Urinary bladder (tissue), 4 donors: ENCODE measurements around the gene TPST1. TPM values are rescaled to one million over a fixed set of nuclear protein-coding genes. Genes with fewer than 3 reads are reported as not detected.
A peak's percentile ranks its signal among the peaks of the same experiment; 100 is the strongest.

ENCODE experiments used
- DNase-seq: peaks from one replicate; pipeline ENCODE4 v3.0.0-alpha.2; 2015; ENCODE audit errors: extremely low spot score
- H3K27ac ChIP-seq: one replicate; pipeline ENCODE4 v1.5.1; 2013; ENCODE audit warnings: low read depth, mild to moderate bottlenecking, moderate library complexity
- H3K36me3 ChIP-seq: one replicate; pipeline ENCODE4 v1.6.1; 2013; ENCODE audit warnings: mild to moderate bottlenecking, moderate library complexity; ENCODE audit not compliant: insufficient read depth
- H3K4me1 ChIP-seq: one replicate; pipeline ENCODE4 v1.6.1; 2013; ENCODE audit warnings: mild to moderate bottlenecking, moderate library complexity; ENCODE audit not compliant: insufficient read depth
- H3K4me3 ChIP-seq: one replicate; pipeline ENCODE4 v1.5.1; 2013; ENCODE audit warnings: low read depth, low read length
- WGBS: extraction: QIAGEN DNeasy Blood & Tissue Kit; methylation state at CpG from one replicate; pipeline ENCODE4 v1.1.7; 2013; 5-methylcytosine and 5-hydroxymethylcytosine counted together
- polyA plus RNA-seq: library from polyadenylated mRNA; stranded (reverse); fragments of 200-250 nt; gene quantifications from one replicate; pipeline ENCODE4 v1.2.3, GENCODE V29; 2013
- total RNA-seq: library from RNA; depleted of rRNA; stranded (reverse); fragments of >200 nt; gene quantifications from one replicate; pipeline ENCODE4 v1.2.3, GENCODE V29; 2014
- donor health status: healthy with polysubstance abuse.
- donor health status: healthy.

Gene TPST1
- total and polyA plus RNA-seq, 2 donors: 72.8 to 172 TPM

DNA sequence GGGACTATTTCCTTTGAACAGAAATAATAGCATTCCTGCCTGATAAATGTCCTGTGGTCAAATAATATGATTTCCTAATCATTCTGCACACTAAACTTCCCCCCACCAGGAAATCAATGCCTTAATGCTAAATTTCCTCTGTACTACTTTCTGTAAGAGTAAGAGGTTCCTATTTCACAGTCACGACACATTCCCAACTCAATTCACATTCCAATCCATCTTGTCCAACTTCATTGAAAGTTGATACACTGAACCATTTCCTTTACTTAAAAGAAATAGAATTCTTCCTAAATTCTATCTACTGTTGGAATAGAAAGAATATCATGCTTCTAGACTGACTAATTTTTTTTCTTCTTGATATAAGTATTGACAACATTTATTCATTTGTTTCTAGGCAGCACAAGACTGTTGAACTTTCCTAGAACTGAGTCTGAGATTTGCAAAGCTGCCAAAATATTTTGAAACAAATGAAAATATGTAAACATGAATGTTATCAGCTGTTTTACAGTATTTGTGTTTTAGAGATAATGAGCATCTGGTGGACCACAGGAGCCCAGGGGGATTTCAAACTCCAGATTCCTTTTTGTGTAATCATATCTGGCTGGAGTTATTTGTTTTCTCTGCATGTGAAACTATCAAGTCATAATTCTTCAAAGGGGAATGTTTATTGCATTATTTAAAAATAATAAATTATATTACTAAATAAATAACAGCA lies 121.5 kb downstream of the TPST1 start:
- DNase-seq: peak; percentile 20
- H3K4me1 ChIP-seq: no peaks in the 10 kb centered on the region
- H3K4me3 ChIP-seq: no peak overlapping the region
- WGBS: 32% methylated on average over 1 of the region's 1 CpG
- no peak overlapping the region for H3K27ac ChIP-seq
- no peaks in the 10 kb centered on the region for H3K36me3 ChIP-seq

DNA sequence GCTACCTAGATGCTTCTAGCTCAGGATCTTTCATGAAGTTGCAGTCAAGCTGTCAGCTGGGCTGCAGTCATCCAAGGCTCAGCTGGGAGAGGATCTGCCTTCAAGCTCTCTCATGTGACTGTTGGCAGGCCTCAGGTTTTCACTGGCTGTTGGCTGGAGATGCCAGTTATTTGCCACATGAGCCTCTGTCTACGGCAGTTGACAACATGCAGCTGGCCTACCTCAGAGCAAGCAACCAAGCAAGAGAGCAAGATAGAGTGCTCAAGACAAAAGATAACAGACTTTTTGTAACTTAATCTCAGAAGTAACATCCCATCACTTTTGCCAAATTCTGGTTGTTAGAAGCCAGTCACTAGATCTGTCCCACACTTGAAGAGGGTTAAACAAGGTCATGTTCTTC lies 125.8 kb downstream of the TPST1 start:
- Histone ChIP-seq H3K27ac (no peak overlapping the region), H3K4me3 (no peak overlapping the region), H3K36me3 (no peaks in the 10 kb centered on the region), H3K4me1 (no peaks in the 10 kb centered on the region)
- DNase-seq: no peak
- WGBS: 29% methylated on average over 1 of the region's 1 CpG

DNA sequence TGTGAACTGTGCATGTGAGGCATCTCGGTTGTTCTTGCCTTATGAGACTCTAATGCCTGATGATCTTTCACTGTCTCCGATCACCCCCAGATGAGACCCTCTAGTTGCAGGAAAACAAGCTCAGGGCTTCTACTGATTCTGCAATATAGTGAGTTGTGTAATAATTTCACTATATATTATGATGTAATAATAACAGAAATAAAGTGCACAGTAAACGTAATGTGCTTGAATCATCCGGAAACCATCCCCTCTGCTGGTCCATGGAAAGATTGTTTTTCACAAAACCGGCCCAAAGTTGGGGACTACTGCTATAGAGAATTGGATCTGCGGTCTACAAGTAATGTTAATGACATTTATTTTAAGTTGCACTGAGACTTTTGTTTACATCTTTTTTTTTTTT lies 126.7 kb downstream of the TPST1 start:
- no peaks in the 10 kb centered on the region for H3K4me1 ChIP-seq
- no peak overlapping the region for H3K27ac ChIP-seq
- H3K4me3 ChIP-seq: no peak overlapping the region
- no peaks in the 10 kb centered on the region for H3K36me3 ChIP-seq
- no peak for DNase-seq
- WGBS: 77% methylated on average over 6 of the region's 6 CpGs

DNA sequence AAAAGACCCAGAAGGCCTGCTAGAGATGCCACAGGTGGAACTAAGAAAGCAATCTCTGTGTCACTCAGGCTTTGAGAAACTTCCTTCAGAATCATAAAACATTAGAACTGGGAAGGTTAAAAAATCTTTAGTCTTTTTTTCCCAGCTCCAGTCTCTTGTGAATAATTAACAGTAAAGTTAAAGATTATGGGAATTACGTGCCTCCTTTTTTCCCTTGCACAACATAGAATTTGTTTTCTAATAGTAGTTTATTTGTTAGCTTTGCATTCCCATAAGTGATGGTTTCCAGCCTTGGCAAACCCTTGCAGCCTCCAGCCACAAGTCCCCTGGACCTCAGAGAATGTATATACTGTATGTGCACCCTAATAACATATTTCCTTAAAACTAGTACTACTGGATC lies 128.3 kb downstream of the TPST1 start:
- Histone ChIP-seq H3K4me3 (no peak overlapping the region), H3K4me1 (no peaks in the 10 kb centered on the region), H3K27ac (no peak overlapping the region), H3K36me3 (no peaks in the 10 kb centered on the region)
- no peak for DNase-seq
- WGBS: 77% methylated on average over 1 of the region's 1 CpG

DNA sequence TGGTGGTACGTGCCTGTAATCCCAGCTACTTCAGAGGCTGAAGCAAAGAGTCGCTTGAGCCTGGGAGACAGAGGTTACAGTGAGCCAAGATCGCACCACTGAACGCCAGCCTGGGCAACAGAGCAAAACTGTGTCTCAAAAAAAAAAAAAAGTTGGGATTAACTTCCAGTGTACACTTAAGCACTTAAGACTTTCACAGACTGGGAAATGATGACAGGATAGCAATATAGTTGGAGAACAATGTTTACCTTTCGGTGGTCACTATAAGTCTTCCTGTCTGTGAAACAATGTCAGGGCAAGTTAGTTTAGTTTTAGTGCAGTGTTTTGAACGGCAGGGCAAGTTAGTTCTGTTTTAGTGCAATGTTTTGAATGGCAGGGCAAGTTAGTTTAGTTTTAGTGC lies 130.2 kb downstream of the TPST1 start:
- 53% methylated on average over 6 of the region's 6 CpGs for WGBS
- no peak for DNase-seq
- no peak overlapping the region for H3K27ac ChIP-seq
- H3K36me3 ChIP-seq: no peaks in the 10 kb centered on the region
- no peak overlapping the region for H3K4me3 ChIP-seq
- no peaks in the 10 kb centered on the region for H3K4me1 ChIP-seq

DNA sequence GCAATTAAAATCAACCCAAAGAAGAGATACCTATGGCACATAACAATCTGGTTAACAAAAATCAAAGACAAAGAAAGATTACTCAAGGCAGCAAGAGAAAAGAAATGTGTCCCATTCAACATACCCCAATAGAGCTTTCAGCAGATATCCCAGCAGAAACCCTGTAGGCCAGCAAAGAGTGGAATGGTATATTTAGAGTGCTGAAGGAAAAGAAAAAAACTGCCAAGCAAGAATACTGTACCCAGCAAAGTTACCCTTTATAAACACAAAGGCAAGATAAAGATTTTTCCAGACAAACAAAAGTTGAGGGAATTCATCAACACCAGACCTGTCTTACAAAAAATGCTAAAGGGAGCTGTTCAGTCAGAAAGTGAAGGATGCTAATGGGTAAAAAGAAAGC lies 131.6 kb downstream of the TPST1 start:
- Histone ChIP-seq H3K4me1 (no peaks in the 10 kb centered on the region), H3K36me3 (no peaks in the 10 kb centered on the region), H3K27ac (no peak overlapping the region), H3K4me3 (no peak overlapping the region)
- DNase-seq: no peak

DNA sequence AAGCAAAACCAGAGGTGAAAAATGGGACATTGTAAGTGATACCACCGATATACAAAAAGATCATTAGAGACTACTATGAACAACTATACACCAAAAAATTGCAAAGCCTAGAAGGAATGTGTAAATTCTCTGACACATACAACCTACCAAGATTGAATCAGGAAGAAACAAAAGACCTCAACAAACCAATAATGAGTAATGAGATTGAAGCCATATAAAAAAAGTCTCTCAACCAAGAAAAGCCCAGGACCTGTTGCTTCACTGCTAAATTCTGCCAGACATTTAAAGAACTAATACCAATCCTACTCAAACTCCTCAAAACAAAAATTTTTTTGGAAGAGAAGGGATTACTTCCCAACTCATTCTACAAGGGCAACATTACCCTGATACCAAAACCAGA lies 134.0 kb downstream of the TPST1 start:
- Histone ChIP-seq H3K36me3 (no peaks in the 10 kb centered on the region), H3K4me3 (no peak overlapping the region), H3K27ac (no peak overlapping the region), H3K4me1 (no peaks in the 10 kb centered on the region)
- DNase-seq: no peak
- 100% methylated on average over 1 of the region's 1 CpG for WGBS

DNA sequence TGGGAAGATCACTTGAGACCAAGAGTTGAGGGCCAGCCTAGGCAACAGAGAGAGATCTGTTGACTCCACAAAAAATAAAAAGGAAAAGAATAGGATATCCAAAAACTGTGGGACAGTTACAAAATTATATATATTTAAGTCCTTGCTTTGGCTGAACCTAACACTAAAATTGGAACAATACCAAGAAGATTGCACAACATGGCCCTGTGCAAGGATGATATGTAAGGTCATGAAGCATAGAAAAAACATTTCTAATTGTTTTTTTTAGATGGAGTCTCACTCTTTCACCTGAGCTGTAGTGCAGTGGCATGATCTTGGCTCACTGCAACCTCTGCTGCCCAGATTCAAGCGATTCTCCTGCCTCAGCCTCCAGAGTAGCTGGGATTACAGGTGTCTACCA lies 139.0 kb downstream of the TPST1 start:
- Histone ChIP-seq H3K4me3 (no peak overlapping the region), H3K27ac (no peak overlapping the region), H3K36me3 (no peaks in the 10 kb centered on the region), H3K4me1 (no peaks in the 10 kb centered on the region)
- no peak for DNase-seq
- WGBS: 98% methylated on average over 1 of the region's 1 CpG

DNA sequence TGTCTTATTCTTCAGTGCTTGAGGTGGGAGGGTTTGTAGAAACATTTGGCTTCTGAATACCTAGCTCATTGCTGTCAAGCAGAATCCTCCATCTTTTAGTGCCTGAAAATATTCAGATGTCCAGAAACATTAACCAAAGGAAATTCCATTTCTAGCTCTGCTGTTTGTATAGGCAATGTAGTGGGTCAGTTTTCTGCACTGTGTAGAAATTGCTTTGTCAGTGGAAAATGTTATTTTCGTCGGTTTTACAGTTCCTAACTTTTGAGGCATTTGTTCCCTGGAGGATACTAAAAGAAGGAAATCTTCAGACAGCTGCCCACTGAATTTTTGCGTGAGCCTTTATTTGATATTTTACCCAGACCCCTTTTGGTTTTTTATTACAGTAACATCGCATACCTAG lies 143.4 kb downstream of the TPST1 start:
- Histone ChIP-seq H3K4me1 (peaks cover 2% of the 10 kb centered on the region), H3K27ac (no peak overlapping the region), H3K4me3 (no peak overlapping the region), H3K36me3 (no peaks in the 10 kb centered on the region)
- WGBS: 24% methylated on average over 4 of the region's 4 CpGs
- no peak for DNase-seq

DNA sequence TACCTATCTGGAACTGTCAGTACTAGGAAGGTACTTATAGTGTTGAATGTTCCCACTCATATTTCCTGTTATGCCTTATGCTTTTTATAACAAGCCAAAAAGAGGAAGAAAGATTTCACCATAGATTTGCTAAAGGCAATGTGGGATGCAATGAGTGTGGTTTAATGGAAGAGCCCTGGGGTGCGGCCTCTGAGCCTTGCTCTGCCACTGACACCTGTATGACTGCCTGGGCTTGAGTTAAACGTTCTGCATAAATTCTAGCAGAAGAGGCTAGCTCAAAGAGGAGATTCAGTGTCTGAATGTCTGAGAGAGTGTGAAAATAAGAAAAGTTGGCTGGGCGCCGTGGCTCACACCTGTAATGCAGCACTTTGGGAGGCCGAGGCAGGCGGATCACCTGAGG lies 143.8 kb downstream of the TPST1 start:
- 82% methylated on average over 6 of the region's 6 CpGs for WGBS
- Histone ChIP-seq H3K4me3 (no peak overlapping the region), H3K4me1 (peaks cover 2% of the 10 kb centered on the region), H3K36me3 (no peaks in the 10 kb centered on the region), H3K27ac (no peak overlapping the region)
- no peak for DNase-seq

DNA sequence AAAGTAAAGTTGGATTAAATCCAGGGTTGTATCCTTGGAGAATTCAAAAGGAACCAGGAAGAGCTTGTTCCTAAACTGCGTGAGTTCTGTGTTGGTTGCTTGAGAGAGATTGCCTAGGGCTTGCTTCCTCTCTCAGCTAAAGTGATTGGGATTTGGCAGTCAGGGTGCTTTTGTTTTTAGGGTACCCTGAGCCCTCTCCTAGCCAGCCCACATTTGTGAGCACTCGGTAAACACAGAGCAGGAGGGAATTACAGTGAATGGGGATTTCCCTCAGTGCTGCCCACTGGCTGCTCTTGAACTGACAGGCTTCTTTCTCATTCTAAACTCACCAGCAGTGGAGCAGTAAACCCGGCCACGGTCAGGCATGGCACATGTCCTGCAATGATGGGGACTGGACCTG lies 146.9 kb downstream of the TPST1 start:
- Histone ChIP-seq H3K27ac (no peak overlapping the region), H3K4me3 (no peak overlapping the region), H3K36me3 (no peaks in the 10 kb centered on the region), H3K4me1 (peaks cover 2% of the 10 kb centered on the region)
- no peak for DNase-seq
- WGBS: 26% methylated on average over 4 of the region's 4 CpGs

DNA sequence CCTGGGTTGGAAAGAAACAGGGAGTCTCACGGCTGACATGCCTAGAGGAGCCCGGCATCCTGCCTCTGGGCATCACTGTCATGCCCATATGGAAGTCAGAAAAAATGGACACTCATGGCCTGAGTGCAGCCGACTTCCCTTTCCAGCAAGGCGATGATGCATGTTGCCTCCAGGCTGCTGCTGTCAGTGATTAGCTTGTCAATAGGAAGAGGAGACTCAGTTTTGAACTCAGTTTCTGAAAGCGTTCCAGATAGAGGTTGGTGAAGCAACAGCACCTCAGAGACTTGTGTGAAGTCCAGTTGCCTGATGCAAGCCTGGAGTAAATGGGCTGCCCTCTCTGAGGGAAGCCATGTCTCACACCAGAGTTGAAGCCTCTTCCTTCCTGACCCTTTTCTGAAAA lies 148.4 kb downstream of the TPST1 start:
- DNase-seq: no peak
- no peaks in the 10 kb centered on the region for H3K36me3 ChIP-seq

DNA sequence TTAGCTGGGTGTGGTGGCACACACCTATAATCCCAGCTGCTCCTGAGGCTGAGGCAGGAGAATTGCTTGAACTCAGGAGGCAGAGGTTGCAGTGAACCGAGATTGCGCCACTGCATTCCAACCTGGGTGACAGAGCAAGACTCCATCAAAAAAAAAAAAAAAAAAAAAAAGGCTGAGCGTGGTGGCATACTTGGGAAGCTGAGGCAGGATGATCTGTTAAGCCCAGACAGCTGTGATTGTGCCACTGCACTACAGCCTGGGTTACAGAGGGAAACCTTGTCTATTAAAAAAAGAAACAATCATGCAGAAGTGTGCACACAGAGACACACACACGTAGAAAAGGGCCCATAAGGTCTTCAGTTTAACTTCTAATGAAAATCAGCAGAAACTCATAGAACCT lies 150.6 kb downstream of the TPST1 start:
- WGBS: 86% methylated on average over 4 of the region's 4 CpGs
- H3K4me1 ChIP-seq: peaks cover 2% of the 10 kb centered on the region
- DNase-seq: no peak
- no peak overlapping the region for H3K4me3 ChIP-seq
- H3K27ac ChIP-seq: no peak overlapping the region
- H3K36me3 ChIP-seq: no peaks in the 10 kb centered on the region

More for the DNA sequence above, 148.4 kb downstream of the TPST1 start:
- Histone ChIP-seq H3K4me3 (no peak overlapping the region), H3K4me1 (peaks cover 2% of the 10 kb centered on the region), H3K27ac (no peak overlapping the region)
- WGBS: 89% methylated on average over 5 of the region's 5 CpGs

DNA sequence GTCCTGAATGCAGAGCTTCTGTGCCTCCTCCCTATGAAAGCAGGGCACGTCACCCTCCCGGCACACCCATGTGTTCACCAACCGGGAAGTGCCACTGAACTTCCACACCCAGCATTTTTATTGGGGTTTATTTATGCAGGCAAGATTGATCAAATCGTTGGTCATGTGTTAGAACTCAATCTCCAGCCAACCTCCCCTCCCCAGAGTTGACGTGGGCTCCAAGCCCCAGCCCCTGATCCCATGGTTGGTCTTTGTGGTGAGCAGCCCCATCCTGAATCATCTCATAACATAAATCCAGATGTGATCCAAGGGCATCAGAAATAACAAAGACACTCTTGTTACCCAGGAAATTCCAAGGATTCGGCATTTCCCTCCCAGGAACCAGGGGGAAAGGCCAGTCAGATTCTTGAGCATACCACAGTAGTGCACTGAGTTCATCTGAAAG lies 151.2 kb downstream of the TPST1 start:
- Histone ChIP-seq H3K4me1 (peaks cover 2% of the 10 kb centered on the region), H3K36me3 (no peaks in the 10 kb centered on the region), H3K27ac (no peak overlapping the region), H3K4me3 (no peak overlapping the region)
- 78% methylated on average over 6 of the region's 6 CpGs for WGBS
- no peak for DNase-seq

DNA sequence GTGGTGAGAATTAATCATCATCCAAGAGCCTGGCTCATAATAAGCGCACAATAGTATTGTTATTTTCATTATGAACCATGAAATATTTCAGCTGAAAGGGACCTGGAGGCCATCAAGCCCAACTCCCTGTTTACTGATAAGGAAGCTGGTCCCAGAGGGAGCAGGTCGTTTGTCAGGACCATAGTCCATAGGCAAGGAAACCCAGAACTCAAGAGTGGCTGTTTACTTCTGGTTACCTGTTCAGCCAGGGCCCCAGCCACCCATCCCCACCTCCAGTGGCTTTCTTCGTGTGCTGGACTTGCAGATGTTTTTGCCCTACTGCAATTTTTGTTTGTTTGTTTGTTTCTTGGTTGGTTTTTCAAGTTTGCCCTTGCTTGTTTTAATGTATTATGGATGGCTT lies 152.0 kb downstream of the TPST1 start:
- no peaks in the 10 kb centered on the region for H3K36me3 ChIP-seq
- 76% methylated on average over 3 of the region's 3 CpGs for WGBS
- no peak overlapping the region for H3K27ac ChIP-seq
- H3K4me1 ChIP-seq: peaks cover under 1% of the 10 kb centered on the region
- H3K4me3 ChIP-seq: no peak overlapping the region
- no peak for DNase-seq
